Fibroblast of lung (primary cell): ENCODE results near the gene TMPRSS15. TPM values are rescaled to one million over a fixed set of nuclear protein-coding genes. Genes with fewer than 3 reads are reported as not detected.

Source experiments
- DNase-seq, 2 donors: peaks; one replicate each; pipeline versions ENCODE4 v3.0.0 to v3.0.0-alpha.2; 2010; ENCODE audit warnings: low read depth in 2 of 2
- H2AFZ ChIP-seq: 2 replicates; pipeline ENCODE4 v1.5.1; 2012; ENCODE audit warnings: low read length, control low read depth, inconsistent platforms
- H3K27ac ChIP-seq: 2 replicates; pipeline ENCODE4 v1.5.1; 2011; ENCODE audit warnings: low read length, control low read depth; ENCODE audit not compliant: insufficient read depth
- H3K27me3 ChIP-seq: 2 replicates; pipeline ENCODE4 v1.5.1; 2011; ENCODE audit warnings: mild to moderate bottlenecking, low read length; ENCODE audit not compliant: control insufficient read depth, insufficient read depth
- H3K36me3 ChIP-seq: 2 replicates; pipeline ENCODE4 v1.5.1; 2011; ENCODE audit warnings: low read length; ENCODE audit not compliant: control insufficient read depth, insufficient read depth
- H3K4me1 ChIP-seq: 2 replicates; pipeline ENCODE4 v1.5.1; 2011; ENCODE audit warnings: low read length; ENCODE audit not compliant: control insufficient read depth, insufficient read depth; ENCODE audit errors: extremely low read depth
- H3K4me2 ChIP-seq: 2 replicates; pipeline ENCODE4 v1.5.1; 2011; ENCODE audit warnings: low read length, control low read depth; ENCODE audit not compliant: insufficient read depth; ENCODE audit errors: extremely low read depth
- H3K4me3 ChIP-seq, 4 experiments: fragments of 200-600 bp in 1 of 4; sonication (generic) in 1 of 4; replicated peaks in 1 of 4; 2 replicates each; pipeline ENCODE4 v1.5.1; 2011 to 2016; ENCODE audit warnings: low read length in 4 of 4, low read depth in 3 of 4, mild to moderate bottlenecking in 3 of 4, control low read depth in 2 of 4, inconsistent platforms in 1 of 4, mixed read lengths in 1 of 4; ENCODE audit not compliant: insufficient read depth in 1 of 4; ENCODE audit errors: control extremely low read depth in 1 of 4
- H3K79me2 ChIP-seq: 2 replicates; pipeline ENCODE4 v1.5.1; 2012; ENCODE audit warnings: mild to moderate bottlenecking, low read length, inconsistent platforms; ENCODE audit not compliant: control insufficient read depth, insufficient read depth
- H3K9ac ChIP-seq: 2 replicates; pipeline ENCODE4 v1.5.1; 2011; ENCODE audit warnings: mild to moderate bottlenecking, low read length, control low read depth; ENCODE audit not compliant: insufficient read depth
- H3K9me3 ChIP-seq: 2 replicates; pipeline ENCODE4 v1.5.1; 2012; ENCODE audit warnings: low read depth, low read length; ENCODE audit not compliant: control insufficient read depth, insufficient read depth
- H4K20me1 ChIP-seq: 2 replicates; pipeline ENCODE4 v1.5.1; 2011; ENCODE audit warnings: low read length; ENCODE audit not compliant: control insufficient read depth, insufficient read depth; ENCODE audit errors: extremely low read depth
- CTCF ChIP-seq, 2 donors: IDR thresholded peaks in 1 of 2; conservative IDR thresholded peaks in 1 of 2; 1 replicate in 1 of 2; 2 replicates in 1 of 2; pipeline ENCODE4 v1.5.1; 2011 to 2012; ENCODE audit warnings: low read length in 2 of 2, control low read depth in 1 of 2, inconsistent platforms in 1 of 2, low read depth in 1 of 2, mild to moderate bottlenecking in 1 of 2
- EZH2 ChIP-seq: IDR thresholded peaks from 2 replicates; pipeline ENCODE4 v1.5.1; 2012; ENCODE audit warnings: low read length, control low read depth, mild to moderate bottlenecking; ENCODE audit errors: missing control alignments
- polyA plus RNA-seq, 2 donors: library from polyadenylated mRNA; depleted of rRNA in 1 of 2; stranded (reverse) in 1 of 2; unstranded in 1 of 2; fragments of >200 nt; gene quantifications; 2 replicates each; pipeline ENCODE4 v1.2.1, GENCODE V29; 2011 to 2012; ENCODE audit warnings: missing spikeins in 1 of 2
- total RNA-seq: library from RNA; depleted of rRNA; stranded (reverse); fragments of >200 nt; gene quantifications from 2 replicates; pipeline ENCODE4 v1.2.1, GENCODE V29; 2014

Gene TMPRSS15
- total and polyA plus RNA-seq, 2 donors (not counting 1 experiment from before 2014, with no cell fraction given), result not detected

DNA sequence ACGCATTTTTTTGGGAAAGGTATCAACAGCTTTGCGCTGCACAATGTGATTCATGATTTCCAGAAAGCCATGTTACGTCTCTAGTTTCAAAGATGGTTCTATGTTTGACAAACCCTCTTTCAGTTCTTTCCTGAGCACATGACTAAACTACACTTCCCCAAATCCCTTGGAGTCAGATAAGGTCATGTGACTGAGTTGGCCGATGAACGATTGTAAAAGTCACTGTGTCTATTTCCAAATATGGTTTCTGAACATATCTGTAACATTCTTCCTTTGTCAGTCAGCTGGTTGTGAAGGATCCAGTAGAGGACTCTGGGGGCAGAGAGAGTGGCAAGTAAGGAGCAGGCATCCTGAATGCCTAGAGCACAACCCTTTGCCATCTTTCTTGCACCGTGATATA, 35.4 kb downstream of the TMPRSS15 start:
- H3K27ac ChIP-seq, result no peak overlapping the region
- no peak overlapping the region for H3K9ac ChIP-seq
- H3K4me3 ChIP-seq, result no peak overlapping the region
- no peak for TF ChIP-seq EZH2
- no peak for TF ChIP-seq CTCF (conservative IDR thresholded peaks at IDR 0.05 in 1 of 2, IDR thresholded peaks at IDR 0.05 in 1 of 2; ENCODE audit: low read depth in 1 of 2, low read length in 2 of 2)
- H4K20me1 ChIP-seq, result no peaks in the 10 kb centered on the region
- H3K9me3 ChIP-seq, result no peaks in the 10 kb centered on the region
- H3K4me2 ChIP-seq, result no peak overlapping the region
- no peaks in the 10 kb centered on the region for H3K79me2 ChIP-seq
- no peak overlapping the region for H2AFZ ChIP-seq
- H3K36me3 ChIP-seq, result no peaks in the 10 kb centered on the region
- no peak for DNase-seq
- H3K4me1 ChIP-seq, result no peaks in the 10 kb centered on the region
- no peaks in the 10 kb centered on the region for H3K27me3 ChIP-seq

GRCh38 chr21:18356801-18357200, 46.8 kb downstream of the TMPRSS15 start:
- no peak overlapping the region for H2AFZ ChIP-seq
- no peak overlapping the region for H3K9ac ChIP-seq
- H4K20me1 ChIP-seq, result no peaks in the 10 kb centered on the region
- H3K4me1 ChIP-seq, result no peaks in the 10 kb centered on the region
- H3K27me3 ChIP-seq, result no peaks in the 10 kb centered on the region
- no peaks in the 10 kb centered on the region for H3K9me3 ChIP-seq
- no peak overlapping the region for H3K4me2 ChIP-seq
- no peak overlapping the region for H3K27ac ChIP-seq
- no peaks in the 10 kb centered on the region for H3K36me3 ChIP-seq
- H3K4me3 ChIP-seq, result no peak overlapping the region
- TF ChIP-seq EZH2, result no peak
- TF ChIP-seq CTCF (conservative IDR thresholded peaks at IDR 0.05 in 1 of 2, IDR thresholded peaks at IDR 0.05 in 1 of 2; ENCODE audit: low read depth in 1 of 2, low read length in 2 of 2), result no peak
- DNase-seq, result no peak
- no peaks in the 10 kb centered on the region for H3K79me2 ChIP-seq

DNA sequence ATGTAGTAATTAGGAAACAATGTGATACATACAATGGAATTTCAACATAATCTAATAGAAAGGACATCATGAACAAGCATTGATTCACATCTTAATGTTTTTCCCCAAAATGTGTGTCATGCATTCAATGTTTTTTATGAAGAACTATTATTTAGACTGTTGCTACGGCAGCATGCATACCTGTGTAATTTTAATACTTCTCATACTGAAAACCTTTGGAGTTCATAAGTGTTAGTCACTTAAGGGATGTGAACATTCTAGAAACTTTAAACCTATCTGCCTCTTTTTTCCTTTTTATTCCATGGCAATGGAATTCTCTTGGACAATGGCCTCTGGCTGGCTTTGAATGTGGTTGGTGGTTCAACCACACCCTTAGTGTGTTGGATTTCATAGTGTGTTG, 48.6 kb downstream of the TMPRSS15 start:
- Histone ChIP-seq H3K9ac (no peak overlapping the region), H3K79me2 (no peaks in the 10 kb centered on the region), H3K27me3 (no peaks in the 10 kb centered on the region), H3K9me3 (no peaks in the 10 kb centered on the region), H3K4me3 (no peak overlapping the region), H2AFZ (no peak overlapping the region), H3K36me3 (no peaks in the 10 kb centered on the region), H3K4me2 (no peak overlapping the region), H3K4me1 (no peaks in the 10 kb centered on the region), H3K27ac (no peak overlapping the region), H4K20me1 (no peaks in the 10 kb centered on the region)
- TF ChIP-seq CTCF (conservative IDR thresholded peaks at IDR 0.05 in 1 of 2, IDR thresholded peaks at IDR 0.05 in 1 of 2; ENCODE audit: low read depth in 1 of 2, low read length in 2 of 2) (no peak), EZH2 (no peak)
- DNase-seq, result peak in 1 of 2 donors; percentile 10
